GM19463 (cell line): ENCODE data around the gene RFX6.

Experiments
- ATAC-seq: cut with Tn5 transposase; IDR thresholded peaks from one replicate; pipeline ENCODE4 v1.9.1; 2021; ENCODE audit warnings: mild to moderate bottlenecking, moderate library complexity; ENCODE audit not compliant: unreplicated experiment

RFX6 gene

GRCh38 chr6:116966675-116967576 lies 89.9 kb downstream of the RFX6 start:
- no peak for ATAC-seq

- peak; percentile 87 for ATAC-seq
Measured at GRCh38 chr6:116969211-116969863, 92.3 kb downstream of the RFX6 start.

GRCh38 chr6:116971959-116972358 lies 94.9 kb downstream of the RFX6 start:
- ATAC-seq = peak; percentile 62

GRCh38 chr6:116973976-116974375 lies 96.9 kb downstream of the RFX6 start:
- ATAC-seq = no peak

GRCh38 chr6:116974526-116975316 lies 97.7 kb downstream of the RFX6 start:
- no peak for ATAC-seq

- no peak for ATAC-seq
Measured at GRCh38 chr6:116975600-116975999, 98.6 kb downstream of the RFX6 start.

- no peak for ATAC-seq
Measured at GRCh38 chr6:116979560-116979959, 102.5 kb downstream of the RFX6 start.
